Measurements from ENCODE around the gene ABLIM2. TPM values are rescaled to one million over a fixed set of nuclear protein-coding genes. Genes with fewer than 3 reads are reported as not detected.

Gene ABLIM2
- total and polyA plus RNA-seq, 2 of the 13 experiments (the other 11 are each of a cell fraction or from before 2014, with no cell fraction given) = 0.20 to 0.37 TPM

DNA sequence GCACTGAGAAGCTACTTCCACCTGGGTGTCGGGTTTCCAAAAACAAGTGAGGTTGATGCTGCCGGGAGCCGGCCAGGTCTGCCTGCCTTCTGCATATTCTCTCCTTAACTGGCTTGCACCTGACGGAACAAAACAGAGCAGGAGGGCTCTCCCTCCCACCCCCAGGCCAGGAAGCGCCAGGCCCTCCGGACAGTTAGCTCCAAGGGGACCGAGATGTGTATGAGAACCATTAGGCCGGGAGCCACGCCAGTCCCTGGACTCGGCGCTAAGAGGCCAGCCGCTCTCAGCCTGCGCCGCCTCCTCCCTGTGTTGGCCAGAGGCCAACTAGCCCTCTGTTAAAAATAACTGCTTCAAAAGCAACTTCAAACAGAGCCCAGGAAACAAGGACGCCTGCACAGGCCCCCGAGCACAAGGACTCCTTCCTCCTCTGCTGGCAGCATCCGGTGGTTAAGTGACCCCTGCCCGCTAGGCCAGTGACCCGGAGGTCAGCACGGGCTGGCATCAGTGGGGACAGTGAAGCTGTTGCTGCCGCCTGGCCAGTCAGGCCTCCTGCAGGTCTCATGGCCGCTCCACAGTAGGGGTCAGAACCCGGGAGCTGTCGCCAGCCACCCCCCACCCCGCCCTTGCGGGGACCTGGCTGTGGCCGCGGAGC is 107.9 kb downstream of the ABLIM2 start (continued):
- TF ChIP-seq ZHX2 (IDR thresholded peaks at IDR 0.05; ENCODE audit: low read depth) (no peak), ZHX2 (CRISPR knock-in tag; IDR thresholded peaks at IDR 0.05; ENCODE audit: borderline replicate concordance) (no peak), NAIF1 (CRISPR knock-in tag; IDR thresholded peaks at IDR 0.05; ENCODE audit: borderline replicate concordance) (0 out of 2 replicates have a peak, but pooled peaks have one; percentile 57), ZFP91 (CRISPR knock-in tag; IDR thresholded peaks at IDR 0.05; ENCODE audit: borderline replicate concordance) (peak; percentile 61; the same call in 1 of the 2 replicates), ARID5B (CRISPR knock-in tag; IDR thresholded peaks at IDR 0.05) (peak; percentile 95), SALL2 (CRISPR knock-in tag; IDR thresholded peaks at IDR 0.05) (no peak), YEATS2 (CRISPR knock-in tag; IDR thresholded peaks at IDR 0.05; ENCODE audit: borderline replicate concordance) (peak; percentile 53; the same call in 1 of the 2 replicates), ZNF883 (CRISPR knock-in tag; IDR thresholded peaks at IDR 0.05; ENCODE audit: not compliant biosample characterization) (peak; percentile 74), ZNF335 (CRISPR knock-in tag; IDR thresholded peaks at IDR 0.05) (peak; percentile 64; the same call in 1 of the 2 replicates), SOX5 (CRISPR knock-in tag; IDR thresholded peaks at IDR 0.05; ENCODE audit: borderline replicate concordance) (peak; percentile 92), ZNF430 (CRISPR knock-in tag; IDR thresholded peaks at IDR 0.05) (peak; percentile 79; the same call in 1 of the 2 replicates), CBX2 (IDR thresholded peaks at IDR 0.05; ENCODE audit: low read depth, low read length) (no peak), CBX2 (CRISPR knock-in tag; IDR thresholded peaks at IDR 0.05; ENCODE audit: low read depth) (no peak), MAFK (conservative IDR thresholded peaks at IDR 0.05 in 1 of 2, IDR thresholded peaks at IDR 0.05 in 1 of 2; ENCODE audit: low read length in 2 of 2) (no peak), RCOR2 (CRISPR knock-in tag; IDR thresholded peaks at IDR 0.05) (peak; percentile 41; the same call in 1 of the 2 replicates)
- TF ChIP-seq, protein P1, sequence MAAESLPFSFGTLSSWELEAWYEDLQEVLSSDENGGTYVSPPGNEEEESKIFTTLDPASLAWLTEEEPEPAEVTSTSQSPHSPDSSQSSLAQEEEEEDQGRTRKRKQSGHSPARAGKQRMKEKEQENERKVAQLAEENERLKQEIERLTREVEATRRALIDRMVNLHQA (CRISPR knock-in tag; IDR thresholded peaks at IDR 0.05) = no peak

Data from HepG2 (cell line).